BLaER1 treated with 17β-estradiol and CSF1 and Interleukin-3, amounts not matched to agents 10 nM and 100 nM (cell line): ENCODE results near the gene CMTM1.
A peak's percentile ranks its signal among the peaks of the same experiment; 100 is the strongest.
"Not testable (repeated sequence)": the region's sequence is repeated elsewhere in the genome, so short reads cannot be mapped to it uniquely, and the experiment has no call there.

Experiments
- H3K27ac ChIP-seq, 11 experiments: shearing (Covaris generic); formaldehyde crosslinking; 2 replicates each; pipeline ENCODE4 v1.8.1; 2022
- H3K27me3 ChIP-seq, 11 experiments: shearing (Covaris generic); formaldehyde crosslinking; 2 replicates each; pipeline ENCODE4 v1.8.1; 2022
- H3K36me3 ChIP-seq, 11 experiments: shearing (Covaris generic); formaldehyde crosslinking; 2 replicates each; pipeline ENCODE4 v1.8.1; 2022
- H3K4me1 ChIP-seq, 10 experiments: shearing (Covaris generic); formaldehyde crosslinking; 2 replicates each; pipeline ENCODE4 v1.8.1; 2022
- H3K4me2 ChIP-seq, 11 experiments: shearing (Covaris generic); formaldehyde crosslinking; 2 replicates each; pipeline ENCODE4 v1.8.1; 2022
- H3K4me3 ChIP-seq, 10 experiments: shearing (Covaris generic); formaldehyde crosslinking; 2 replicates each; pipeline ENCODE4 v1.8.1; 2022
- H3K9ac ChIP-seq, 11 experiments: shearing (Covaris generic); formaldehyde crosslinking; 2 replicates each; pipeline ENCODE4 v1.8.1; 2022
- H3K9me3 ChIP-seq, 11 experiments: shearing (Covaris generic); formaldehyde crosslinking; replicated peaks in 1 of 11; 2 replicates each; pipeline ENCODE4 v1.8.1; 2022
- H4K20me1 ChIP-seq, 11 experiments: shearing (Covaris generic); formaldehyde crosslinking; 2 replicates each; pipeline ENCODE4 v1.8.1; 2022
- Cebpa-rat ChIP-seq, 11 experiments: shearing (Covaris generic); IDR thresholded peaks; 2 replicates each; pipeline ENCODE4 v1.8.1; 2022

CMTM1 gene

DNA sequence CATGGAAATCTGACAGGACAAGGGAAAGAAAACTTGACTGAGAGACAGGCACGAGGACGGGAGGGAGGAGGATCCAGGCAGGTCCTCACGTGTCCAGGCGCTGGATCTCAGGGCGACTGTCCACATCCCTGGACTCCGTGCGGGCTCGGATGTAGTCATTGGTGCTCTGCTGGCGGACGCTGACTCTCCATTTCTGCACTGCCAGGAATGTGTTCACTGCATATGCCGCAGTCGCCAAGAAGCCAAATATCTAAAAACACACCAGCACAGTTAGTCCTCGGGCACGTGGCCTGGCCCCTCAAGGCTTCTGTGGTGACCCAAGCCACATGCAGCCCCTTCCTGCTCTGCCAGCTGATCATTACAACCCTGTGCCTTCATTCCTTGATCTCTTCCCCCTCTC is 55.7 kb downstream of the CMTM1 start:
- peak overlapping the region in 5 of 11 experiments; percentile 1 to 30 (median 14); a peak in 4 of 22 replicates for H3K4me2 ChIP-seq

GRCh38 chr16:66622863-66623262 is 56.6 kb downstream of the CMTM1 start:
- Histone ChIP-seq H3K4me1 (peaks cover 10 to 33% (median 20%) of the 10 kb centered on the region in 10 experiments), H3K9me3 (no peaks in the 10 kb centered on the region), H4K20me1 (no peaks in the 10 kb centered on the region), H3K4me3 (no peak overlapping the region), H3K4me2 (peak overlapping the region in 3 of 11 experiments; percentile 1 to 21 (median 14); a peak in 3 of 22 replicates), H3K27me3 (no peaks in the 10 kb centered on the region), H3K27ac (no peak overlapping the region), H3K36me3 (peaks cover 0 to 33% (median 4%) of the 10 kb centered on the region in 11 experiments; a peak in 9 of 22 replicates), H3K9ac (0 out of 22 replicates have a peak overlapping the region, but pooled peaks of 1 of the 11 experiments have one; percentile 9)
- no peak for TF ChIP-seq Cebpa-rat (IDR thresholded peaks at IDR 0.05)

More for the DNA sequence above, 55.7 kb downstream of the CMTM1 start:
- Histone ChIP-seq H3K4me3 (no peak overlapping the region), H3K27ac (no peak overlapping the region; a peak in 1 of 22 replicates), H3K36me3 (peaks cover 0 to 33% (median 4%) of the 10 kb centered on the region in 11 experiments; a peak in 9 of 22 replicates), H3K4me1 (peaks cover 11 to 33% (median 20%) of the 10 kb centered on the region in 10 experiments), H4K20me1 (no peaks in the 10 kb centered on the region), H3K9me3 (no peaks in the 10 kb centered on the region), H3K27me3 (no peaks in the 10 kb centered on the region), H3K9ac (no peak overlapping the region)
- TF ChIP-seq Cebpa-rat (IDR thresholded peaks at IDR 0.05), result no peak

DNA sequence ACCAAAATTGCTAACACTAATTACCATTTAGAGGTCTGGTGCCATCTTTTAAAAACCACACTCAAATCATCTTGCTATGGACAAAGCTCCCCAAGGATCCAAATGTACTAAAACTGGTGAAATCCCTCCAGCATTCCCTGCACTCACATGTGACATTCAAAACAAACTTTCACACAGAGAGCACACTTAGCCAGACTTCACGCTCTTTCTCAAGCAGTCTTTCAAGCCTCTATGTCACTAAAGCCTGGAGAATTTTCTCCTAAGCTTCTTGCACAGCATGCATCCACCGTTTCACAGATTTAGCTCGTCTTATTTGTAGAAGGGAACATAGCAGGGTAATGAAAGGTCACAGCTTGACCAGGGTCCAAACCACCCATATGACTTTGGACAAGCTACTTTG is 57.5 kb downstream of the CMTM1 start:
- no peaks in the 10 kb centered on the region for H3K9me3 ChIP-seq
- no peaks in the 10 kb centered on the region for H4K20me1 ChIP-seq
- no peak for TF ChIP-seq Cebpa-rat (IDR thresholded peaks at IDR 0.05)
- no peak overlapping the region for H3K4me3 ChIP-seq
- no peaks in the 10 kb centered on the region for H3K27me3 ChIP-seq
- no peak overlapping the region for H3K4me2 ChIP-seq
- peaks cover 0 to 30% (median 4%) of the 10 kb centered on the region in 11 experiments; a peak in 8 of 22 replicates for H3K36me3 ChIP-seq
- no peak overlapping the region for H3K27ac ChIP-seq
- H3K4me1 ChIP-seq, result peaks cover 10 to 30% (median 18%) of the 10 kb centered on the region in 10 experiments
- H3K9ac ChIP-seq, result no peak overlapping the region

DNA sequence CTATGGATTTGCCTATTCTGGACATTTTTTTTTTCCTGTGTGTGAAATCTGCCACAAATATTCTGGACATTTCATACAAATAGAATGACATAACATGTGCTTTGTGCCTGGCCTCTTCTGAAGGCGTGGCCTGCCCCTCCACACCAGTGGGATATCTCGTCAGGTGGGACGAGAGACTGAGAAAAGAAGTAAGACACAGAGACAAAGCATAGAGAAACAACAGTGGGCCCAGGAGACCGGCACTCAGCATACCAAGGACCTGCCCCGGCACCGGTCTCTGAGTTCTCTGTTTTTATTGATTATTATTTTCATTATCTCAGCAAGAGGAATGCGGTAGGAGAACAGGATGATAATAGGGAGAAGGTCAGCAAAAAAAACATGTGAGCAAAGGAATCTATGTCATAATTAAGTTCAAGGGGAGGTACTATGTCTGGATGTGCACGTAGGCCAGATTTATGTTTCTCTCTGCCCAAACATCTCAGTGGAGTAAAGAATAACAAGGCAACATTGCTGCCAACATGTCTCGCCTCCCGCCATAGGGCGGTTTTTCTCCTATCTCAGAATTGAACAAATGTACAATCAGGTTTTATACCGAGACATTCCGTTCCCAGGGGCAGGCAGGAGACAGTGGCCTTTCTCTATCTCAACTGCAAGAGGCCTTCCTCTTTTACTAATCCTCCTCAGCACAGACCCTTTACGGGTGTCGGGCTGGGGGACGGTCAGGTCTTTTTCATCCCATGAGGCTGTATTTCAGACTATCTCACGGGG is 61.6 kb downstream of the CMTM1 start:
- not testable (repeated sequence) for H3K27ac ChIP-seq, H4K20me1 ChIP-seq, H3K9me3 ChIP-seq, H3K4me3 ChIP-seq, H3K36me3 ChIP-seq, H3K27me3 ChIP-seq, H3K9ac ChIP-seq, H3K4me1 ChIP-seq, H3K4me2 ChIP-seq
